SK-N-SH treated with all-trans-retinoic acid at 6 μM for 48 hours (cell line): ENCODE results near the gene MSH5.

Experiments used
- ARNTL ChIP-seq: fragments of 450-650 bp; formaldehyde crosslinking; IDR thresholded peaks from 2 replicates; pipeline ENCODE4 v1.5.0; 2020; ENCODE audit warnings: low read depth, mild to moderate bottlenecking, moderate library complexity, borderline replicate concordance
- BACH2 ChIP-seq: fragments of 250-450 bp; sonication (Bioruptor Pico); IDR thresholded peaks from 2 replicates; pipeline ENCODE4 v1.9.0; 2021; ENCODE audit warnings: mild to moderate bottlenecking, borderline replicate concordance
- CREB5 ChIP-seq: fragments of 250-450 bp; sonication (Bioruptor Pico); IDR thresholded peaks from 2 replicates; pipeline ENCODE4 v1.5.1; 2020; ENCODE audit warnings: low read depth, mild to moderate bottlenecking, moderate library complexity
- POU6F1 ChIP-seq: fragments of 250-450 bp; sonication (Bioruptor Pico); IDR thresholded peaks from 2 replicates; pipeline ENCODE4 v1.8.0; 2021; ENCODE audit warnings: low read depth, mild to moderate bottlenecking, moderate library complexity, borderline replicate concordance
- PPARA ChIP-seq: fragments of 250-450 bp; sonication (Bioruptor Pico); IDR thresholded peaks from 2 replicates; pipeline ENCODE4 v1.5.0; 2020; ENCODE audit warnings: mild to moderate bottlenecking, borderline replicate concordance
- RARB ChIP-seq: fragments of 250-450 bp; sonication (Bioruptor Pico); IDR thresholded peaks from 2 replicates; pipeline ENCODE4 v1.8.0; 2021; ENCODE audit warnings: mild to moderate bottlenecking, moderate library complexity
- ZFP30 ChIP-seq: fragments of 450-650 bp; formaldehyde crosslinking; IDR thresholded peaks from 2 replicates; pipeline ENCODE4 v1.5.0; 2022; ENCODE audit warnings: mild to moderate bottlenecking, moderate library complexity
- ZNF8 ChIP-seq: fragments of 450-650 bp; formaldehyde crosslinking; IDR thresholded peaks from 2 replicates; pipeline ENCODE4 v1.5.0; 2020; ENCODE audit warnings: mild to moderate bottlenecking, moderate library complexity
- TF ChIP-seq, protein P1 (sequence below): fragments of 250-450 bp; sonication (Bioruptor Pico); IDR thresholded peaks from 2 replicates; pipeline ENCODE4 v1.5.0; 2020; ENCODE audit warnings: mild to moderate bottlenecking, moderate library complexity
- TF ChIP-seq, protein P2 (sequence below): fragments of 250-450 bp; sonication (Bioruptor Pico); IDR thresholded peaks from 2 replicates; pipeline ENCODE4 v1.8.0; 2020; ENCODE audit warnings: mild to moderate bottlenecking, moderate library complexity, borderline replicate concordance

DNA sequence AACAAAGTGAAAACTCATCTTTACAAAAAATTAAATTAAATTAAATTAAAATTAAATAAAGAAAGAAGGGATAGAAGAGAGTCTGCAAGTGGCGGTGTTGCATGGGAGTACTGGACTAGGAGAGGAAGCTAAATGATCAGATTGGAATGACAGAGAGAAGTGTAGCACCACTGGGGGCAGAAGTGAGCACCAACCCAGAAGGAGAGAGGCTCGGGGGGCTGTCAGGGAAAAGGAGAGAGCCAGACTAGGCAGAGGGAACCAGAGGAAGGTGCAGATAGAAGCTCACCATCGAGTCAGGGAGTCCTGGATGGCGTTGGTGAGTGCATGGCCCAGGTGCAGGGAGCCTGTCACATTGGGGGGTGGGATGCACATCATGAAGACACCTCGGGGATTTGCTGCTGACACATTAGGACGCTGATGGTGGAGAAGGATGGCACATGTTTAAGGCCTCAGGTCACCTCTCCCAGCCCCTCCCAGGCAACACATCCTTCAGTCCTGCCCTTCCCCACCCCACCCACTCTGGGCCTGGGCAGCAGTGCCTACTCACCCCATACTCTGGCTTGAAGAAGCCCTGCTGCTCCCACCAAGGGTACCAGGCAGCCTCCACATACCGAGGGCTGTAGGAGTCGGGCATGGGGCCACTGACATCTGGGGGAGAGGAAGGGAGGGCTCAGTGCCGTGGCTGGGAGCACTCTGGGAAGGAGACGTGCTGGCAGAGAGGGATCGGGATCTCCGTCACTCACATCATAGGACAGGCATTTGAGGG lies 51.7 kb downstream of the MSH5 start:
- TF ChIP-seq CREB5 (CRISPR knock-in tag) (no peak), ZNF8 (CRISPR knock-in tag) (no peak), BACH2 (CRISPR knock-in tag) (no peak), POU6F1 (no peak), ZFP30 (no peak), ARNTL (CRISPR knock-in tag) (no peak), RARB (no peak), PPARA (CRISPR knock-in tag) (no peak)
- TF ChIP-seq, protein P1, sequence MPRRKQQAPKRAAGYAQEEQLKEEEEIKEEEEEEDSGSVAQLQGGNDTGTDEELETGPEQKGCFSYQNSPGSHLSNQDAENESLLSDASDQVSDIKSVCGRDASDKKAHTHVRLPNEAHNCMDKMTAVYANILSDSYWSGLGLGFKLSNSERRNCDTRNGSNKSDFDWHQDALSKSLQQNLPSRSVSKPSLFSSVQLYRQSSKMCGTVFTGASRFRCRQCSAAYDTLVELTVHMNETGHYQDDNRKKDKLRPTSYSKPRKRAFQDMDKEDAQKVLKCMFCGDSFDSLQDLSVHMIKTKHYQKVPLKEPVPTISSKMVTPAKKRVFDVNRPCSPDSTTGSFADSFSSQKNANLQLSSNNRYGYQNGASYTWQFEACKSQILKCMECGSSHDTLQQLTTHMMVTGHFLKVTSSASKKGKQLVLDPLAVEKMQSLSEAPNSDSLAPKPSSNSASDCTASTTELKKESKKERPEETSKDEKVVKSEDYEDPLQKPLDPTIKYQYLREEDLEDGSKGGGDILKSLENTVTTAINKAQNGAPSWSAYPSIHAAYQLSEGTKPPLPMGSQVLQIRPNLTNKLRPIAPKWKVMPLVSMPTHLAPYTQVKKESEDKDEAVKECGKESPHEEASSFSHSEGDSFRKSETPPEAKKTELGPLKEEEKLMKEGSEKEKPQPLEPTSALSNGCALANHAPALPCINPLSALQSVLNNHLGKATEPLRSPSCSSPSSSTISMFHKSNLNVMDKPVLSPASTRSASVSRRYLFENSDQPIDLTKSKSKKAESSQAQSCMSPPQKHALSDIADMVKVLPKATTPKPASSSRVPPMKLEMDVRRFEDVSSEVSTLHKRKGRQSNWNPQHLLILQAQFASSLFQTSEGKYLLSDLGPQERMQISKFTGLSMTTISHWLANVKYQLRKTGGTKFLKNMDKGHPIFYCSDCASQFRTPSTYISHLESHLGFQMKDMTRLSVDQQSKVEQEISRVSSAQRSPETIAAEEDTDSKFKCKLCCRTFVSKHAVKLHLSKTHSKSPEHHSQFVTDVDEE (CRISPR knock-in tag): no peak
- TF ChIP-seq, protein P2, sequence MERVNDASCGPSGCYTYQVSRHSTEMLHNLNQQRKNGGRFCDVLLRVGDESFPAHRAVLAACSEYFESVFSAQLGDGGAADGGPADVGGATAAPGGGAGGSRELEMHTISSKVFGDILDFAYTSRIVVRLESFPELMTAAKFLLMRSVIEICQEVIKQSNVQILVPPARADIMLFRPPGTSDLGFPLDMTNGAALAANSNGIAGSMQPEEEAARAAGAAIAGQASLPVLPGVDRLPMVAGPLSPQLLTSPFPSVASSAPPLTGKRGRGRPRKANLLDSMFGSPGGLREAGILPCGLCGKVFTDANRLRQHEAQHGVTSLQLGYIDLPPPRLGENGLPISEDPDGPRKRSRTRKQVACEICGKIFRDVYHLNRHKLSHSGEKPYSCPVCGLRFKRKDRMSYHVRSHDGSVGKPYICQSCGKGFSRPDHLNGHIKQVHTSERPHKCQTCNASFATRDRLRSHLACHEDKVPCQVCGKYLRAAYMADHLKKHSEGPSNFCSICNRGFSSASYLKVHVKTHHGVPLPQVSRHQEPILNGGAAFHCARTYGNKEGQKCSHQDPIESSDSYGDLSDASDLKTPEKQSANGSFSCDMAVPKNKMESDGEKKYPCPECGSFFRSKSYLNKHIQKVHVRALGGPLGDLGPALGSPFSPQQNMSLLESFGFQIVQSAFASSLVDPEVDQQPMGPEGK (CRISPR knock-in tag): no peak
